T47D (cell line): ENCODE results near the gene MT2A.

Experiments
- DNase-seq, 2 experiments: peaks; one replicate each; pipeline versions ENCODE4 v3.0.0 to v3.0.0-alpha.2; 2011 to 2012; ENCODE audit warnings: low read depth in 1 of 2, low spot score in 1 of 2
- JUND ChIP-seq: IDR thresholded peaks from 2 replicates; pipeline ENCODE4 v1.6.1; 2012; ENCODE audit warnings: low read depth
- in situ Hi-C: cut with HindIII; loops from 2 replicates; pipeline ENCODE4 v1.10.0; 2016; ENCODE audit warnings: low sequenced_read_pairs, low pct_unique_long_range_greater_than_20kb

MT2A gene

GRCh38 chr16:56630134-56630533 lies 21.8 kb downstream of the MT2A start:
- in situ Hi-C loops = no loop called here
- TF ChIP-seq JUND = no peak

GRCh38 chr16:56631197-56631596 lies 22.8 kb downstream of the MT2A start:
- in situ Hi-C loops = no loop called here
- no peak for DNase-seq
- TF ChIP-seq JUND = no peak

More at GRCh38 chr16:56630134-56630533, 21.8 kb downstream of the MT2A start:
- no peak for DNase-seq

GRCh38 chr16:56631832-56632155 lies 23.4 kb downstream of the MT2A start:
- no peak for TF ChIP-seq JUND
- DNase-seq = no peak
- in situ Hi-C loops = no loop called here

- no peak for TF ChIP-seq JUND
- DNase-seq = no peak
- in situ Hi-C loops = no loop called here
Observed at GRCh38 chr16:56632156-56632847, 23.9 kb downstream of the MT2A start, which contains the start of gene MT1M. TSS of gene MT1M (plus strand) at chr16:56632659. CDS start at chr16:56632732, 73 bp downstream.

- in situ Hi-C loops = no loop called here
- DNase-seq = no peak
- TF ChIP-seq JUND = no peak
Observed at GRCh38 chr16:56632848-56633365, 24.5 kb downstream of the MT2A start.

GRCh38 chr16:56633535-56633934 lies 25.2 kb downstream of the MT2A start:
- no peak for TF ChIP-seq JUND
- no peak for DNase-seq
- in situ Hi-C loops = no loop called here

GRCh38 chr16:56634715-56635440 lies 26.5 kb downstream of the MT2A start:
- no peak for TF ChIP-seq JUND
- DNase-seq = no peak
- in situ Hi-C loops = no loop called here

- no peak for DNase-seq
- in situ Hi-C loops = no loop called here
- no peak for TF ChIP-seq JUND
Observed at GRCh38 chr16:56635441-56635967, 27.1 kb downstream of the MT2A start.

- in situ Hi-C loops = no loop called here
- no peak for TF ChIP-seq JUND
- no peak for DNase-seq
Observed at GRCh38 chr16:56636616-56637413, 28.4 kb downstream of the MT2A start.

GRCh38 chr16:56637814-56638750 lies 29.7 kb downstream of the MT2A start, which contains the start of gene MT1A:
TSS of gene MT1A (plus strand) at chr16:56638666. CDS start at chr16:56638739, 73 bp downstream.
- no peak for TF ChIP-seq JUND
- in situ Hi-C loops = no loop called here
- DNase-seq = no peak

- in situ Hi-C loops = no loop called here
- no peak for DNase-seq
- no peak for TF ChIP-seq JUND
Observed at GRCh38 chr16:56639045-56639444, 30.7 kb downstream of the MT2A start.

- in situ Hi-C loops = no loop called here
- no peak for TF ChIP-seq JUND
- DNase-seq = no peak
Observed at GRCh38 chr16:56640076-56640475, 31.7 kb downstream of the MT2A start.
